Vagina (tissue), 2 donors: ENCODE results near the gene CEP170B. TPM values are rescaled to one million over a fixed set of nuclear protein-coding genes. Genes with fewer than 3 reads are reported as not detected.
"Not testable (repeated sequence)": the region's sequence is repeated elsewhere in the genome, so short reads cannot be mapped to it uniquely, and the experiment has no call there.

Source experiments
- DNase-seq, 2 donors: peaks; one replicate each; pipeline ENCODE4 v3.0.0-alpha.2; 2017; ENCODE audit errors: extremely low spot score in 2 of 2
- H3K27ac ChIP-seq: fragments of 200-600 bp; sonication (generic); one replicate; pipeline ENCODE4 v1.5.1; 2019
- H3K27me3 ChIP-seq: fragments of 200-600 bp; sonication (generic); one replicate; pipeline ENCODE4 v1.5.1; 2019
- H3K36me3 ChIP-seq, 2 donors: fragments of 200-600 bp; sonication (generic); one replicate each; pipeline ENCODE4 v1.5.1; 2017 to 2019
- H3K4me1 ChIP-seq: fragments of 200-600 bp; sonication (generic); one replicate; pipeline ENCODE4 v1.5.1; 2019
- H3K4me3 ChIP-seq, 2 donors: fragments of 200-600 bp; sonication (generic); 1 replicate in 1 of 2; 2 replicates in 1 of 2; pipeline ENCODE4 v1.5.1; 2016 to 2019
- H3K9me3 ChIP-seq: fragments of 200-600 bp; sonication (generic); one replicate; pipeline ENCODE4 v1.5.1; 2019
- POLR2A ChIP-seq, 2 donors: fragments of 450-650 bp; IDR thresholded peaks; one replicate each; pipeline ENCODE4 v1.6.1; 2017; ENCODE audit warnings: antibody characterized with exemption in 2 of 2, mild to moderate bottlenecking in 2 of 2, moderate library complexity in 2 of 2
- POLR2AphosphoS5 ChIP-seq, 2 donors: sonication (generic); formaldehyde crosslinking; IDR thresholded peaks; one replicate each; pipeline ENCODE4 v1.9.0; 2017; ENCODE audit warnings: antibody characterized with exemption in 2 of 2, mild to moderate bottlenecking in 2 of 2, low read depth in 1 of 2; ENCODE audit not compliant: insufficient read depth in 1 of 2
- intact Hi-C: fragments of 100-400 bp; cut with DNase I; formaldehyde crosslinking; loops from one replicate; pipeline ENCODE4 v1.15.1; 2023
- total RNA-seq: library from RNA; depleted of rRNA; stranded (reverse); fragments of >200 nt; gene quantifications from one replicate; pipeline ENCODE4 v1.2.3, GENCODE V29; 2016
- TF ChIP-seq, protein P1 (sequence below), 3 experiments: fragments of 450-650 bp in 2 of 3; fragments of 200-600 bp in 1 of 3; sonication (generic) in 1 of 3; IDR thresholded peaks; one replicate each; pipeline ENCODE4 v1.5.1; 2017 to 2019; ENCODE audit warnings: antibody characterized with exemption in 3 of 3, mild to moderate bottlenecking in 2 of 3, moderate library complexity in 2 of 3

The CEP170B gene
- total RNA-seq, 1 donor from 2014 or later = 17.9 TPM

GRCh38 chr14:104941508-104942365 lies 76.7 kb downstream of the CEP170B start:
- H3K9me3 ChIP-seq = no peaks in the 10 kb centered on the region
- peaks cover 0 to 62% of the 10 kb centered on the region in 2 donors for H3K36me3 ChIP-seq
- no peaks in the 10 kb centered on the region for H3K4me1 ChIP-seq
- H3K27ac ChIP-seq = no peak overlapping the region
- TF ChIP-seq, protein P1, sequence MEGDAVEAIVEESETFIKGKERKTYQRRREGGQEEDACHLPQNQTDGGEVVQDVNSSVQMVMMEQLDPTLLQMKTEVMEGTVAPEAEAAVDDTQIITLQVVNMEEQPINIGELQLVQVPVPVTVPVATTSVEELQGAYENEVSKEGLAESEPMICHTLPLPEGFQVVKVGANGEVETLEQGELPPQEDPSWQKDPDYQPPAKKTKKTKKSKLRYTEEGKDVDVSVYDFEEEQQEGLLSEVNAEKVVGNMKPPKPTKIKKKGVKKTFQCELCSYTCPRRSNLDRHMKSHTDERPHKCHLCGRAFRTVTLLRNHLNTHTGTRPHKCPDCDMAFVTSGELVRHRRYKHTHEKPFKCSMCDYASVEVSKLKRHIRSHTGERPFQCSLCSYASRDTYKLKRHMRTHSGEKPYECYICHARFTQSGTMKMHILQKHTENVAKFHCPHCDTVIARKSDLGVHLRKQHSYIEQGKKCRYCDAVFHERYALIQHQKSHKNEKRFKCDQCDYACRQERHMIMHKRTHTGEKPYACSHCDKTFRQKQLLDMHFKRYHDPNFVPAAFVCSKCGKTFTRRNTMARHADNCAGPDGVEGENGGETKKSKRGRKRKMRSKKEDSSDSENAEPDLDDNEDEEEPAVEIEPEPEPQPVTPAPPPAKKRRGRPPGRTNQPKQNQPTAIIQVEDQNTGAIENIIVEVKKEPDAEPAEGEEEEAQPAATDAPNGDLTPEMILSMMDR (IDR thresholded peaks at IDR 0.05) = no peak
- no peak for TF ChIP-seq POLR2A (IDR thresholded peaks at IDR 0.05)
- H3K4me3 ChIP-seq = no peak overlapping the region
- intact Hi-C loops = no loop called here
- H3K27me3 ChIP-seq = no peaks in the 10 kb centered on the region
- DNase-seq = no peak

- TF ChIP-seq POLR2AphosphoS5 (IDR thresholded peaks at IDR 0.05; ENCODE audit: insufficient read depth in 1 of 2, low read depth in 1 of 2) (no peak), POLR2A (IDR thresholded peaks at IDR 0.05) (no peak)
- TF ChIP-seq, protein P1 (IDR thresholded peaks at IDR 0.05) = no peak
- H3K27me3 ChIP-seq = no peaks in the 10 kb centered on the region
- no peaks in the 10 kb centered on the region for H3K9me3 ChIP-seq
- no peak overlapping the region for H3K27ac ChIP-seq
- no peak for DNase-seq
- no peak overlapping the region for H3K4me3 ChIP-seq
- H3K4me1 ChIP-seq = no peaks in the 10 kb centered on the region
- intact Hi-C loops = no loop called here
- H3K36me3 ChIP-seq = peaks cover 0 to 69% of the 10 kb centered on the region in 2 donors
Measured at GRCh38 chr14:104942586-104942985, 77.5 kb downstream of the CEP170B start.

DNA sequence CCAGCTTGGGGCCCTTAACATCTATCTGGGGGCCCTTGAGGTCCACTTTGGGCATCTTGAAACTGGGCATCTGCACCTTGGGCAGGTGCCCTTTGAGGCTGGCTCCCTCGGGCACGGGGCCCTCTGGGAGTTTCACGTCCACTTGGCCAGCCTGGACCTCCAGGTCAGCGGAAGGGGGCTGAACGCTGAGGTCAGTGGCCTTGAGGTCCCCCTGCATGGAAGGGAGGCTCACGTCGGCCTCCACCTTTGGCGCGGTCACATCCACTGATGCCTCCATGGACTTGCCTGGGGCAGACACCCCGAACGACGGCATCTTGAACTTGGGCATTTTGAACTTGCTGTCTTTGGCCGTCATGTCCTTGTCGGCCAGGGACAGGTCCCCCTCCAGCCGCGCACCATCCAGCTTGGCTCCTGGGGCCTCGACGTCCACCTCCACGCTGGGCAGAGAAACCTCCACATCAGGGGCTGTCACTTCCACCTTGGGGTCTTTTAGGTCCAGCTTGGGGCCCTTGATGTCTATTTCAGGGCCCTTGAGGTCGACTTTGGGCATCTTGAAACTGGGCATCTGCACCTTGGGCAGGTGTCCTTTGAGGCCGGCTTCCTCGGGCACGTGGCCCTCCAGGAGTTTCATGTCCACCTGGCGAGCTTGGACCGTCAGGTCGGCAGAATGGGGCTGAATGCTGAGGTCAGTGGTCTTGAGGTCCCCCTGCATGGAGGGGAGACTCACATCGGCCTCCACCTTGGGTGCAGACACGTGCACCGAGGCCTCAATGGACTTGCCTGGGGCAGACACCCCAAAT lies 78.3 kb downstream of the CEP170B start:
- peaks cover 0 to 72% of the 10 kb centered on the region in 2 donors for H3K36me3 ChIP-seq
- H3K9me3 ChIP-seq, H3K27ac ChIP-seq, intact Hi-C loops, DNase-seq, H3K4me1 ChIP-seq, H3K27me3 ChIP-seq, H3K4me3 ChIP-seq: not testable (repeated sequence)

DNA sequence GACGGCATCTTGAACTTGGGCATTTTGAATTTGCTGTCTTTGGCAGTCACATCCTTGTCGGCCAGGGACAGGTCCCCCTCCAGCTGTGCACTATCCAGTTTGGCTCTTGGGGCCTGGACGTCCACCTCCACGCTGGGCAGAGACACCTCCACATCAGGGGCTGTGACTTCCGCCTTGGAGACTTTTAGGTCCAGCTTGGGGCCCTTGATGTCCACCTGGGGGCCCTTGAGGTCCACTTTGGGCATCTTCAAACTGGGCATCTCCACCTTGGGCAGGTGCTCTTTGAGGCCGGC lies 78.9 kb downstream of the CEP170B start:
- H3K4me3 ChIP-seq, H3K9me3 ChIP-seq, H3K27me3 ChIP-seq, DNase-seq, H3K4me1 ChIP-seq, intact Hi-C loops, H3K27ac ChIP-seq: not testable (repeated sequence)
- peaks cover 0 to 69% of the 10 kb centered on the region in 2 donors for H3K36me3 ChIP-seq

DNA sequence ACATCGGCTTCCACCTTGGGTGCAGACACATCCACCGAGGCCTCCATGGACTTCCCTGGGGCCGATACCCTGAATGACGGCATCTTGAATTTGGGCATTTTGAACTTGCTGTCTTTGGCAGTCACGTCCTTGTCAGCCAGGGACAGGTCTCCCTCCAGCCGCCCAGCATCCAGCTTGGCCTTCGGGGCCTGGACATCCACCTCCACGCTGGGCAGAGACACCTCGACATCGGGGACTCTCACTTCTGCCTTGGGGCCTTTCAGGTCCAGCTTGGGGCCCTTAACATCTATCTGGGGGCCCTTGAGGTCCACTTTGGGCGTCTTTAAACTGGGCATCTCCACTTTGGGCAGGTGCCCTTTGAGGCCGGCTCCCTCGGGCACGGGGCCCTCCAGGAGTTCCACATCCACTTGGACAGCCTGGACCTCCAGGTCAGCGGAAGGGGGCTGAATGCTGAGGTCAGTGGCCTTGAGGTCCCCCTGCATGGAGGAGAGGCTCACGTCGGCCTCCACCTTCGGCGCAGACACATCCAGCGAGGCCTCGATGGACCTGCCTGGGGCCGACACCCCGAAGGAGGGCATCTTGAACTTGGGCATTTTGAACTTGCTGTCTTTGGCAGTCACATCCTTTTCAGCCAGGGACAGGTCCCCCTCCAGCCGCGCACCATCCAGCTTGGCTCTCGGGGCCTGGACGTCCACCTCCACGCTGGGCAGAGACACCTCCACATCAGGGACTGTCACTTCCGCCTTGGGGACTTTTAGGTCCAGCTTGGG lies 79.6 kb downstream of the CEP170B start:
- H3K9me3 ChIP-seq, H3K27me3 ChIP-seq, DNase-seq, intact Hi-C loops, H3K4me3 ChIP-seq, H3K27ac ChIP-seq, H3K4me1 ChIP-seq: not testable (repeated sequence)
- H3K36me3 ChIP-seq = peaks cover 0 to 64% of the 10 kb centered on the region in 2 donors

DNA sequence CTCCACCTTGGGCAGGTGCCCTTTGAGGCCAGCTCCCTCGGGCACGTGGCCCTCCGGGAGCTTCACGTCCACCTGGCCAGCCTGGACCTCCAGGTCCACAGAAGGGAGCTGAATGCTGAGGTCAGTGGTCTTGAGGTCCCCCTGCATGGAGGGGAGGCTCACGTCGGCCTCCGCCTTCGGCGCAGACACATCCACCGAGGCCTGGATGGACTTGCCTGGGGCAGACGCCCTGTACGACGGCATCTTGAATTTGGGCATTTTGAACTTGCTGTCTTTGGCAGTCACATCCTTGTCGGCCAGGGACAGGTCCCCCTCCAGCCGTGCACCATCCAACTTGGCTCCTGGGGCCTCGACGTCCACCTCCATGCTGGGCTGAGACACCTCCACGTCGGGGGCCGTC lies 80.2 kb downstream of the CEP170B start:
- H3K4me1 ChIP-seq, H3K27ac ChIP-seq, H3K9me3 ChIP-seq, H3K4me3 ChIP-seq, intact Hi-C loops, DNase-seq, H3K27me3 ChIP-seq: not testable (repeated sequence)
- peaks cover 0 to 57% of the 10 kb centered on the region in 2 donors for H3K36me3 ChIP-seq

Other genes starting within 250 kb of the CEP170B start
- 49.1 TPM for gene INF2, start 175.7 kb upstream of the CEP170B start, total RNA-seq
- 10.3 TPM for gene ADSS1, start 141.0 kb upstream of the CEP170B start, total RNA-seq
- gene SIVA1, start 112.1 kb upstream of the CEP170B start, total RNA-seq = 284 TPM
- gene AKT1, start 69.5 kb upstream of the CEP170B start, total RNA-seq = 92.8 TPM
- 7.6 TPM for gene ZBTB42, start 64.2 kb upstream of the CEP170B start, total RNA-seq
- gene PLD4, start 59.6 kb downstream of the CEP170B start, total RNA-seq = not detected
- gene AHNAK2, start 113.1 kb downstream of the CEP170B start, total RNA-seq = 180 TPM
- 4.7 TPM for gene CLBA1, start 120.5 kb downstream of the CEP170B start, total RNA-seq
- gene CDCA4, start 155.8 kb downstream of the CEP170B start, total RNA-seq = 15.2 TPM
- gene GPR132, start 200.2 kb downstream of the CEP170B start, total RNA-seq = 9.1 TPM